ENCODE measurements around the gene NT5E.
"Not testable (repeated sequence)": the region's sequence is repeated elsewhere in the genome, so short reads cannot be mapped to it uniquely, and the experiment has no call there.

The NT5E gene

GRCh38 chr6:85493389-85493788, 43.5 kb downstream of the NT5E start:
- DNase-seq (ENCODE audit: low read depth): no peak

DNA sequence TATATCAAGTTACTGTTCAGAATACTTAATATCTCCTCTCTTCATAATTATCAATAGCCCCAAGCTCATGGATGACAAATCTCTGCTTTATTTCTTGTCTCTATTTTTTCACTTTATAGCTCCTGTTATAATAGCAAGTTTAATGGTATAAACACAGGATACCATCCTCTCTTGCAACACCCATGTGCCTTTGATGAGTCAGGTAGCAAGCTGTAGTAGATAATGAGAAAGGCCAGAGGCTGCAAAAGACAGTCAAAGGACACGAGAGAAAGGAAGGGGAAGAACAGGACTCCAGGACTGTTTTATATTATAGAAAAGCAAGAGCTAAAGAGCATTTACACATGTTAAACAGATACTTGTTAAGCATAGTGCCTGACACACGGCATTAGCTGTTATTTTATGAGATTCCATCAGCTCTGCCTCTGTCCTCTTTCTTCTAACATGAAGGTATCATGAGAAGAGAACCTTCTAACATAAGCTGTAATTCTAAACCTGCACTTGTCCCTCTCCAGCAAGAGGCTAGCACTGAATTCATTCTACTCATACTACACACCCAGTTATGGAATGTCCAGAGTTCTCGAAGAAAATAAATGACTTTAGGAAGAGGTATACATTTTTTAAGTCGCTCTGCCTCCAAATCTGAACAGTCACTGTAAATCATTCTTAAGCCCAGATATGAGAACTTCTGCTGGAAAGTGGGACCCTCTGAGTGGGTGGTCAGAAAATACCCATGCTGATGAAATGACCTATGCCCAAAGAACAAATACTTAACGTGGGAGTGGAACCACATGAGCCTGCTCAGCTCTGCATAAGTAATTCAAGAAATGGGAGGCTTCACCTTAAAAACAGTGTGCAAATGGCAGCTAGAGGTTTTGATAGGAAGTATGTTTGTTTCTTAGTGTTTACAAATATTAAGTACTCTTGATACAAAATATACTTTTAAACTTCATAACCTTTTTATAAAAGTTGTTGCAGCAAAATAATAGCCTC, 45.0 kb downstream of the NT5E start:
- DNase-seq (ENCODE audit: low read depth): no peak

DNA sequence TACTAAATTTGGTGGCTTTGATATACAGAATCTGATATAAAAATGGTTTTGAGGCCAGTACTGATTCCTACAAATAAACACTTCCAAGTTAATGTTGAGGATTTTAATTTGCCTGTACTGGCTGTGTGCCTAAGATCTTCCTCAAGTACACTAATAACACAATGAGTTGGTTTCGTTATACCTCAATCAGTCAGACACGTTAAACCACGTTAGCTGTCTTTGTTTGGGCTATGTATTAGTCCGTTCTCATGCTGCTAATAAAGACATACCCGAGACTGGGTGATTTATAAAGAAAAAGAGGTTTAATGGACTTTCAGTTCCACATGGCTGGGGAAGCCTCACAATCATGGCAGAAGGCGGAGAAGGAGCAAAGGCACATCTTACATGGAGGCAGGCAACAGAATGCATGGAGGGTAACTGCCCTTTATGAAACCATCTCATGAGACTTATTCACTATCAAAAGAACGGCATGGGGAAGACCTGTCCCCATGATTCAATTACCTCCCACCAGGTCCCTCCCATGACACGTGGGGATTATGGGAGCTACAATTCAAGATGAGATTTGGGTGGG, 46.2 kb downstream of the NT5E start:
- DNase-seq (ENCODE audit: low read depth): no peak

- DNase-seq (ENCODE audit: low read depth): no peak
Observed at GRCh38 chr6:85496856-85497255, 47.0 kb downstream of the NT5E start.

- no peak for DNase-seq (ENCODE audit: low read depth)
Observed at GRCh38 chr6:85498596-85499258, 48.8 kb downstream of the NT5E start.

DNA sequence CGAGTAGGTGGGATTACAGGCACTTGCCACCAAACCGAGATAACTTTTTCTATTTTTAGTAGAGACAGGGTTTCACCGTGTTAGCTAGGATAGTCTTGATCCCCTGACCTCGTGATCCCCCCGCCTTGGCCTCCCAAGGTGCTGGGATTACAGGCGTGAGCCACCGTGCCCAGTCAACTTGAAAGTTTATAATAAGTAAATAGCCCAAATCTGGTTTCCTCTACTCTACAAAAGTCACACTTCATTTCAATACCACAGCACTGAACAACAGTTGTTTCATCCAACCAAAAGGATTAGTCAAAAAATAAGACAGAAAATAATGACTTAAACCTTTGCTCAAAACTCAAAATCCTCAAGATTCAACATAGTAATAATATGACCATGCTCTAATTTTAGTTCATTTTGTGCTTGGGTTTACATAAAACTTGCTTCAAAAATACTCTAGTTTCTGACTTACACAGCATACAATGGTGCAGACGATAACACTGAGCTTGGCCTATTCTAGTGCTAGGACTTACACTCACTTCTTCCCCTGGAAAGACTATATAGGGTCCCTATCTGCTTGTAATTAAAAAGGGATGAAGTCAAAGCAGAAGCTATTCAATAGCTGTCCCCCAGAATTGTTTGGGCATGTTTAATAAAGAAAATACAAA, 56.7 kb downstream of the NT5E start:
- DNase-seq (ENCODE audit: low read depth): peak; percentile 15

DNA sequence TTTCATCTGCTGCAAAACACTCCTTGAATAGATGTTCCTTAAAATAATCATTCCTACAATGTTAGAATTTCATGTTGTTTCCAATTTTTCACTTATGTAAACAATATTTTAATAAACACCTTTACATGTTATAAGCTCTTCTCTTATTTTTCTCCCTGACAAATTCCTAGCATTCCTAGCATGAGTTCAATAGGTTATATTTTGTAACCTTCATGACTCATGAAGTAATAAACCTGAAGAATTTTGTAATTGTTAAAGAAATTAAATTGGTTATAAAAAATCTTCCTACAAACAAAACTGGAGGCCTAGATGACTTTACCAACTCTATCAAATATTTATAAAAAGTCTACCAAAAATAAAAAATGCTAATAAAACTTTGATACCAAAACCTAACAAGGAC, 66.3 kb downstream of the NT5E start:
- no peak for DNase-seq (ENCODE audit: low read depth)

DNA sequence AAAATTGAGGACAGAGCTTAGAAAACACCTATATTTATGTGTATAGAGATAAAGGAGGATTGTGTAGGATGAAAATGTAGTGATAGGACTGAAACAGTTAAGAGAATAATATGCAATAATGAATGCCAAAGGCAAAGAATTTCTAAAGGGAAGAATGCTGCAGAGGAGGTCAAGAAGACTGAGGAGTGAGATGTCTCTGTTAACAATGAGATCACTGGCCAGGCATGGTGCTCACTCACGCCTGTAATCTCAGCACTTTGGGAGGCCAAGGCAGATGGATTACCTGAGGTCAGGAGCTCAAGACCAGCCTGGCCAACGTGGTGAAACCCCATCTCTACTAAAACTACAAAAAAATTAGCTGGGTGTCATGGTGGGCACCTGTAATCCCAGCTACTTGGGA, 74.4 kb downstream of the NT5E start:
- DNase-seq (ENCODE audit: low read depth): not testable (repeated sequence)

DNA sequence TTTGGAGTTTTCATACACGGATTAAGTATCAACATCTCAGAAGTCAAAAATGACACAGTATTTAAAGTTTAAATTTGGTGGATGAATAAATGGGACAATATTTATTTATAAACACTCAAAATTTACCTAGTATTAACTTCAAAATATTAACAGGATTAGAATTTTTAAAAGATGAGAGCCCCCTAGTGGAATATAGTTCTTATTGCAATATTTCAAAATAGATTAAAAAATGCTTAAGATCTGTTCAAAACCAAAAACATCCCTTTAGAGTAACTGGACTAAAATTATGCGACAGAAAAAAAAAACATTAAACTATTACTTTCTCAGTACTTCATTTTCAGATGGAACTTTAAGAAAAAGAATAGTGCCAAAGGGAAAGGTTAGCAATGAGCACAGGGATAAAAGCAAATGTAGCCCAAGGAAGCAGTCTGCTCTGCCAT, 87.2 kb downstream of the NT5E start:
- DNase-seq (ENCODE audit: low read depth): no peak

- DNase-seq (ENCODE audit: low read depth): no peak
Observed at GRCh38 chr6:85544776-85545175, 94.9 kb downstream of the NT5E start.

Data from activated T-cell treated with anti-CD3 and anti-CD28 coated beads for 48 hours (primary cell).